Measurements from ENCODE around the gene ECE2. TPM values are rescaled to one million over a fixed set of nuclear protein-coding genes. Genes with fewer than 3 reads are reported as not detected.

The ECE2 gene
- total and polyA plus RNA-seq, 2 experiments from 2014 or later, result not detected

DNA sequence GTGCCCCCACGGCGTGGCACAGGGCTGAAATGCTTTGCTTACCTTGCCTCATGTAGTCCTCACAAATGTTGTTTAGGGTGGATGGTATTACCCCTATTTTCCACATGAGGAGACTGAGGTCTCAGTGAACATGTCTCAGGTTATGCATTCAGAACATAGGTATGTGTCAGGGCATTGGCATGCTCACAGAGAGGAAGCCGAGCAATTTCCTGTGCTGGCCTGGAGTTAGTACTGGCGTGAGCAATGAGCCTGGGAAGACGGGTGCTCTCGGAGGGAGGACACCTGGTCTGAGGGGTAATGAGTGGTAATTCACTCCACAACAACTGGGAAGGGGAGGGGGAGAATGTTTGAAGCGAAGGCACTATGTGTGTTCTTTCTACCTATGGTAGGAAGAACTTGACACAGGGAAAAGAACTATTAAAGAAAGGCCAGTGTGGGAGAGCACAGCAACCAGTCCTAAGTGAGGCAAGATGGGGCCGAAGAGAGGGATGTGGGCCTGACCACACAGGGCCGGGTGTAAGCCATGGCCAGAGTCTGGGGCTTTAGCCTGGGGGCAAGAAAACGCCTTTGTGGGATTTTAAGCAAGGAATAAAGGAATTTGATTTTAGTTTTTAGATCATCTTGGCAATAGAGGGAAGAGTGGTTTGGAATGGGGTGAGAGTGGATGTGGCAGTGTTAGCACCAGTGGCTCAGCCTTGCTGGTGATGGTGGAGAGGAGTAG is 56.7 kb downstream of the ECE2 start:
- Histone ChIP-seq H3K4me1 (ENCODE audit: insufficient read depth) (peaks cover 61% of the 10 kb centered on the region), H3K27me3 (replicated peaks; ENCODE audit: insufficient read depth) (no peaks in the 10 kb centered on the region), H3K9me2 (ENCODE audit: insufficient read depth) (no peaks in the 10 kb centered on the region), H4K20me1 (ENCODE audit: insufficient read depth) (peaks cover 8% of the 10 kb centered on the region; the same call in 1 of the 2 replicates), H3K79me2 (ENCODE audit: insufficient read depth) (peaks cover 70% of the 10 kb centered on the region), H3K9me3 (ENCODE audit: low read depth) (no peaks in the 10 kb centered on the region), H3K4me2 (ENCODE audit: unreplicated experiment) (peak overlapping the region; percentile 25), H3K4me3 (no peak overlapping the region), H3F3A (ENCODE audit: insufficient read depth) (peaks cover 90% of the 10 kb centered on the region), H3K27ac (peak overlapping the region; percentile 94), H2AFZ (no peak overlapping the region), H3K36me3 (ENCODE audit: low read depth) (peaks cover 65% of the 10 kb centered on the region), H3K9ac (peak overlapping the region; percentile 88)
- in situ Hi-C loops (cut with MboI), result no loop called here
- TF ChIP-seq EZH2phosphoT487 (IDR thresholded peaks at IDR 0.05; ENCODE audit: insufficient read depth, low read depth) (no peak), EZH2 (IDR thresholded peaks at IDR 0.05; ENCODE audit: insufficient read depth, poor library complexity, severe bottlenecking) (no peak)
- peak; percentile 95 for DNase-seq
- 44 to 45% methylated on average over 10 of the region's 10 CpGs for WGBS, 2 experiments (ENCODE audit: low coverage in 1 of 2, low lambda C conversion rate in 2 of 2, missing lambda C conversion rate in 2 of 2)

DNA sequence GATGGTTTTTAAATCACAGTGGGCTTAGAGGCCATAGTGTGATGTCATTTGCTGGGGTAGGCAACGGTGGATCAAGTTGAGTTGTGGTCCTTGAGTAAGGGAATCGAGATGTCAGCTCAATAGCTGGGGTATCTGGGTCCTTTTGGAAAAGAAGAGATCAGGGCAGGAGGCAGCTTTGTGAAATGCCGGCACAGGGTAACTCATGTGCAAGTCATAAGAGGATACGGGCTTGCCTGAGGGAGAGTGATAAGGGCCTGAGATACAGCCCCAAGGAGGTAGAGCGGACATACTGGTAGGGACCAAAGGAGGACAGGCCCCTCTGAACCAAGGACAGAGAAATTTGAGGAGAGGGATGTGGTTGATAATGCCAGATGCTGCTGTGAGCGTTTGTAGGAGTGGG is 57.4 kb downstream of the ECE2 start:
- Histone ChIP-seq H4K20me1 (ENCODE audit: insufficient read depth) (peaks cover 8% of the 10 kb centered on the region; the same call in 1 of the 2 replicates), H3F3A (ENCODE audit: insufficient read depth) (peaks cover 86% of the 10 kb centered on the region), H3K36me3 (ENCODE audit: low read depth) (peaks cover 58% of the 10 kb centered on the region), H3K9me2 (ENCODE audit: insufficient read depth) (no peaks in the 10 kb centered on the region), H3K4me2 (ENCODE audit: unreplicated experiment) (no peak overlapping the region), H2AFZ (no peak overlapping the region), H3K27ac (peak overlapping the region; percentile 94), H3K79me2 (ENCODE audit: insufficient read depth) (peaks cover 70% of the 10 kb centered on the region), H3K4me3 (no peak overlapping the region), H3K9me3 (ENCODE audit: low read depth) (no peaks in the 10 kb centered on the region), H3K27me3 (replicated peaks; ENCODE audit: insufficient read depth) (no peaks in the 10 kb centered on the region), H3K4me1 (ENCODE audit: insufficient read depth) (peaks cover 67% of the 10 kb centered on the region), H3K9ac (peak overlapping the region; percentile 88)
- in situ Hi-C loops (cut with MboI), result no loop called here
- TF ChIP-seq EZH2 (IDR thresholded peaks at IDR 0.05; ENCODE audit: insufficient read depth, poor library complexity, severe bottlenecking), result no peak
- TF ChIP-seq EZH2phosphoT487 (IDR thresholded peaks at IDR 0.05; ENCODE audit: insufficient read depth, low read depth), result no peak
- DNase-seq, result no peak
- WGBS, 2 experiments (ENCODE audit: low coverage in 1 of 2, low lambda C conversion rate in 2 of 2, missing lambda C conversion rate in 2 of 2), result 68 to 72% methylated on average over 6 of the region's 6 CpGs

DNA sequence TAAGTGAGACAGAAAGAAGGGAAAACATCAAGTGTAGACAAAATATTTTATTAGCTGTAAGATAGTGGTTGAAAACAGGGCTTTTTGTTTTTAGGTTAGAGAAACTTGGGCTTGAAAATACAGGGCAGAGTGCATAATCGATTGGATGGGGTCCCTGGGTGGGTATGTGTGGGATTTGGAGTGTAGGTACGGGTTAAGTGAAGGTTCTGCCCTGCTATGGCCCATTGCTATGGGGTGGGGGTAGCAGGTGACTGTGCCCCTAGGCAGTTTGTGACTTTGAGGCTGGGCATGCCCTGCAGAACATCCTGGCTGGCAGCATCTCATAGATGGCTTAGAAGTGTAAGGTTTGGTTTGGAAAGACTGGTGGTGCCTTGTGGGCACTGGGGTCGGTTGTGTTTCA is 57.9 kb downstream of the ECE2 start:
- in situ Hi-C loops (cut with MboI), result no loop called here
- Histone ChIP-seq H3K9me2 (ENCODE audit: insufficient read depth) (no peaks in the 10 kb centered on the region), H3K9me3 (ENCODE audit: low read depth) (no peaks in the 10 kb centered on the region), H4K20me1 (ENCODE audit: insufficient read depth) (peaks cover 8% of the 10 kb centered on the region; the same call in 1 of the 2 replicates), H3K4me3 (no peak overlapping the region), H3K9ac (peak overlapping the region; percentile 88), H3F3A (ENCODE audit: insufficient read depth) (peaks cover 81% of the 10 kb centered on the region), H3K4me1 (ENCODE audit: insufficient read depth) (peaks cover 72% of the 10 kb centered on the region), H3K36me3 (ENCODE audit: low read depth) (peaks cover 53% of the 10 kb centered on the region), H2AFZ (no peak overlapping the region), H3K4me2 (ENCODE audit: unreplicated experiment) (no peak overlapping the region), H3K79me2 (ENCODE audit: insufficient read depth) (peaks cover 70% of the 10 kb centered on the region), H3K27me3 (replicated peaks; ENCODE audit: insufficient read depth) (no peaks in the 10 kb centered on the region), H3K27ac (peak overlapping the region; percentile 94)
- WGBS, 2 experiments (ENCODE audit: low coverage in 1 of 2, low lambda C conversion rate in 2 of 2, missing lambda C conversion rate in 2 of 2), result 67% methylated on average over 3 of the region's 3 CpGs
- DNase-seq, result no peak
- TF ChIP-seq EZH2 (IDR thresholded peaks at IDR 0.05; ENCODE audit: insufficient read depth, poor library complexity, severe bottlenecking), result no peak
- no peak for TF ChIP-seq EZH2phosphoT487 (IDR thresholded peaks at IDR 0.05; ENCODE audit: insufficient read depth, low read depth)

DNA sequence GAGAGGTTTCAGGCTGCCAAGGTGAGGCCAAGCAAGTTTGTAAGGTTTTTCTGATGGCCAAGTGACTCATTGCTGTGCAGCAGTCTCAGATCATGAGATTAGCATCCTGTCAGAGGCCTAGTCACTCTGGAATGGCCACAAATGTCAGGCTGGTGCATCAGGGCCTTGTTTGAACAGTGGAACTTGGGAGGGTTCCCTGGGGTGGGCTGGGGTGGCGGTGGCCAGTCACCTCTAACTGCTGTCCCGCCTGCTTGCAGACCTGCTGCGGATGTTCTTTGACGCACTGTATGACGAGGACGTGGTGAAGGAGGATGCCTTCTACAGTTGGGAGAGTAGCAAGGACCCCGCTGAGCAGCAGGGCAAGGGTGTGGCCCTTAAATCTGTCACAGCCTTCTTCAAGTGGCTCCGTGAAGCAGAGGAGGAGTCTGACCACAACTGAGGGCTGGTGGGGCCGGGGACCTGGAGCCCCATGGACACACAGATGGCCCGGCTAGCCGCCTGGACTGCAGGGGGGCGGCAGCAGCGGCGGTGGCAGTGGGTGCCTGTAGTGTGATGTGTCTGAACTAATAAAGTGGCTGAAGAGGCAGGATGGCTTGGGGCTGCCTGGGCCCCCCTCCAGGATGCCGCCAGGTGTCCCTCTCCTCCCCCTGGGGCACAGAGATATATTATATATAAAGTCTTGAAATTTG is 58.8 kb downstream of the ECE2 start:
- Histone ChIP-seq H3K9me2 (ENCODE audit: insufficient read depth) (no peaks in the 10 kb centered on the region), H3K36me3 (ENCODE audit: low read depth) (peaks cover 44% of the 10 kb centered on the region), H3K9me3 (ENCODE audit: low read depth) (no peaks in the 10 kb centered on the region), H3K27me3 (replicated peaks; ENCODE audit: insufficient read depth) (no peaks in the 10 kb centered on the region), H2AFZ (no peak overlapping the region), H3K79me2 (ENCODE audit: insufficient read depth) (peaks cover 69% of the 10 kb centered on the region), H3K4me1 (ENCODE audit: insufficient read depth) (peaks cover 72% of the 10 kb centered on the region), H3K4me2 (ENCODE audit: unreplicated experiment) (peak overlapping the region; percentile 33), H3F3A (ENCODE audit: insufficient read depth) (peaks cover 72% of the 10 kb centered on the region), H3K4me3 (no peak overlapping the region), H4K20me1 (ENCODE audit: insufficient read depth) (peaks cover 8% of the 10 kb centered on the region; the same call in 1 of the 2 replicates), H3K9ac (peak overlapping the region; percentile 88), H3K27ac (peak overlapping the region; percentile 94)
- in situ Hi-C loops (cut with MboI), result no loop called here
- WGBS, 2 experiments (ENCODE audit: low coverage in 1 of 2, low lambda C conversion rate in 2 of 2, missing lambda C conversion rate in 2 of 2), result 29 to 38% methylated on average over 14 to 15 of the region's 15 CpGs
- TF ChIP-seq EZH2phosphoT487 (IDR thresholded peaks at IDR 0.05; ENCODE audit: insufficient read depth, low read depth) (no peak), EZH2 (IDR thresholded peaks at IDR 0.05; ENCODE audit: insufficient read depth, poor library complexity, severe bottlenecking) (no peak)
- peak; percentile 92 for DNase-seq
